ENCODE data around the gene NPIPB2. TPM values are rescaled to one million over a fixed set of nuclear protein-coding genes. Genes with fewer than 3 reads are reported as not detected.

Gene NPIPB2
- total and polyA plus RNA-seq, 2 of the 8 experiments (the other 6 are each of a cell fraction or from before 2014, with no cell fraction given) = 7.5 to 8.3 TPM

DNA sequence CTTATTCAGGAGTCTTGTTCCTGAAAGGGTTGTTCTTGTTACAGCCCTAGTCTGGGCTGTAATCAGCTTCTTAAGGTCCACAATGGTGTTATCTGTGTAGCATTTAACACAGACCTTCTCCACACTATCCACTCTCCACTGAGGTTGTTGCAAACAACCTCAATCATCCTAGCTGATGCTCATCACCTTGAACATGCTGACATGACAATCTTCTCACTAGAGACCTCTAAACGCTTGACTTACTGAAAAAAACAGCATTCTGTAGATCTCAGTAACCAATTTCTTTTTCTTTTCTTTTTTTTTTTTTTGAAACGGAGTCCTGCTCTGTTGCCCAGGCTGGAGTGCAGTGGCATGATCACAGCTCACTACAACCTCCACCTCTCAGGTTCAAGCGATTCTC, 26.7 kb upstream of the NPIPB2 start:
- no peak overlapping the region for H3K4me3 ChIP-seq (ENCODE audit: extremely low read depth in 1 of 4, insufficient read depth in 2 of 4, low read depth in 3 of 4, low read length in 4 of 4)
- H3K9me3 ChIP-seq (ENCODE audit: insufficient read depth in 2 of 2, low read depth in 1 of 2, low read length in 1 of 2) = no peaks in the 10 kb centered on the region
- no peak overlapping the region for H2BK5ac ChIP-seq (ENCODE audit: low read depth, low read length)
- WGBS, 2 experiments (ENCODE audit: extremely low coverage in 1 of 2, insufficient coverage in 1 of 2, insufficient read length in 1 of 2, insufficient replicate concordance in 2 of 2, low coverage in 1 of 2, low lambda C conversion rate in 2 of 2, missing lambda C conversion rate in 1 of 2) = 83% methylated on average over 2 of the region's 3 CpGs; no CpG with 5 or more reads in 1 of the 2 experiments
- ChIA-PET POLR2A (ENCODE audit: partially characterized antibody) (interaction anchor here (1.0 to 1.8 kb wide), 2 partner anchors 8 to 353 kb away, joined by 3 to 5 read pairs; partner anchors contain the start of gene SNX29), CTCF (ENCODE audit: partially characterized antibody) (interaction anchor here (1.1 to 2.9 kb wide), 6 partner anchors 9 to 486 kb away, joined by 4 to 16 read pairs (median 7); no protein-coding TSS in a partner anchor)
- H3K27ac ChIP-seq (ENCODE audit: low read depth, low read length) = no peak overlapping the region
- H3K79me2 ChIP-seq (ENCODE audit: control insufficient read depth in 1 of 2, insufficient read depth in 2 of 2, low read length in 2 of 2) = no peaks in the 10 kb centered on the region
- no peak overlapping the region for H3K9ac ChIP-seq (replicated peaks in 1 of 4; ENCODE audit: extremely low read depth in 1 of 4, low read depth in 3 of 4, low read length in 3 of 4)
- H3K18ac ChIP-seq (ENCODE audit: extremely low read depth, low read length) = no peak overlapping the region
- no peak overlapping the region for H4K8ac ChIP-seq (ENCODE audit: extremely low read depth, insufficient read depth, low read length)
- no peak overlapping the region for H2AK5ac ChIP-seq (ENCODE audit: low read depth, low read length)
- H2AFZ ChIP-seq (ENCODE audit: low read length) = no peak overlapping the region
- H3K23me2 ChIP-seq (ENCODE audit: low read depth, low read length) = no peaks in the 10 kb centered on the region
- H3K23ac ChIP-seq (ENCODE audit: insufficient read length) = no peak overlapping the region
- H3K79me1 ChIP-seq (ENCODE audit: low read depth, low read length) = no peaks in the 10 kb centered on the region
- no peaks in the 10 kb centered on the region for H3K4me1 ChIP-seq (replicated peaks in 1 of 4; ENCODE audit: control insufficient read depth in 3 of 4, insufficient read depth in 4 of 4, low read length in 3 of 4)
- H2BK20ac ChIP-seq (ENCODE audit: low read length) = no peak overlapping the region
- no peaks in the 10 kb centered on the region for H3K36me3 ChIP-seq (ENCODE audit: control insufficient read depth in 2 of 4, insufficient read depth in 4 of 4, low read length in 3 of 4)
- no peak overlapping the region for H3K4ac ChIP-seq (replicated peaks; ENCODE audit: insufficient read length, low read depth, low read length)
- no peak for DNase-seq (ENCODE audit: low read depth in 1 of 2, low spot score in 2 of 2)
- H2BK120ac ChIP-seq (replicated peaks; ENCODE audit: low read depth, low read length) = no peak overlapping the region
- no peak overlapping the region for H4K5ac ChIP-seq (ENCODE audit: insufficient read length, low read depth, low read length)
- H4K20me1 ChIP-seq (replicated peaks in 1 of 2; ENCODE audit: control insufficient read depth in 1 of 2, insufficient read depth in 2 of 2, low read length in 2 of 2) = peaks cover 0 to 2% of the 10 kb centered on the region in 2 experiments
- FAIRE-seq = no peak
- H4K91ac ChIP-seq (replicated peaks; ENCODE audit: insufficient read length, low read length) = no peak overlapping the region
- no peak overlapping the region for H3K14ac ChIP-seq (ENCODE audit: insufficient read length)
- H2BK12ac ChIP-seq (ENCODE audit: low read depth, low read length) = no peak overlapping the region
- no peaks in the 10 kb centered on the region for H3K27me3 ChIP-seq (replicated peaks in 1 of 4; ENCODE audit: control insufficient read depth in 3 of 4, extremely low read depth in 1 of 4, insufficient read depth in 3 of 4, low read length in 3 of 4)
- H3K4me2 ChIP-seq (ENCODE audit: insufficient read depth in 1 of 2, low read depth in 2 of 2, low read length in 2 of 2) = no peak overlapping the region
- H2BK15ac ChIP-seq (ENCODE audit: low read length) = no peak overlapping the region
- no peak overlapping the region for H3K56ac ChIP-seq (replicated peaks; ENCODE audit: insufficient read length, low read depth, low read length)
- TF ChIP-seq RFX5 (IDR thresholded peaks at IDR 0.05; ENCODE audit: borderline replicate concordance, low read depth, low read length) = no peak
- TF ChIP-seq EP300 (IDR thresholded peaks at IDR 0.05; ENCODE audit: borderline replicate concordance in 1 of 2, low read depth in 2 of 2, low read length in 2 of 2) = no peak
- TF ChIP-seq TAF1 (IDR thresholded peaks at IDR 0.05; ENCODE audit: low read depth, low read length) = no peak
- TF ChIP-seq SP2 (IDR thresholded peaks at IDR 0.05; ENCODE audit: low read length) = no peak
- TF ChIP-seq SRF (IDR thresholded peaks at IDR 0.05; ENCODE audit: low read depth, low read length) = no peak
- TF ChIP-seq POLR2AphosphoS5 (IDR thresholded peaks at IDR 0.05; ENCODE audit: low read depth, low read length) = no peak
- TF ChIP-seq TAF7 (optimal IDR thresholded peaks at IDR 0.05; ENCODE audit: borderline replicate concordance, low read depth, low read length) = no peak
- TF ChIP-seq CREB1 (IDR thresholded peaks at IDR 0.05) = no peak
- TF ChIP-seq BCL11A (IDR thresholded peaks at IDR 0.05; ENCODE audit: low read depth in 2 of 2, low read length in 2 of 2) = no peak
- no peak for TF ChIP-seq RNF2 (IDR thresholded peaks at IDR 0.05; ENCODE audit: borderline replicate concordance, low read depth, low read length, missing control alignments, poor library complexity, severe bottlenecking)
- no peak for TF ChIP-seq CTCF (IDR thresholded peaks at IDR 0.05; ENCODE audit: control extremely low read depth in 1 of 3, insufficient read depth in 1 of 3, low read depth in 1 of 3, low read length in 3 of 3)
- no peak for TF ChIP-seq CEBPB (IDR thresholded peaks at IDR 0.05; ENCODE audit: low read depth, low read length)

All from H1 (cell line).